Measurements from ENCODE around the gene FNDC3B. TPM values are rescaled to one million over a fixed set of nuclear protein-coding genes. Genes with fewer than 3 reads are reported as not detected.

The FNDC3B gene
- total and polyA plus RNA-seq, 2 donors (not counting 1 experiment from before 2014, with no cell fraction given), result 1.2 to 9.2 TPM

- H4K20me1 ChIP-seq (ENCODE audit: control insufficient read depth, insufficient read depth, low read length, poor library complexity, severe bottlenecking), result no peaks in the 10 kb centered on the region
- ChIA-PET POLR2A (no interaction called here), CTCF (no interaction called here)
- no peak overlapping the region for H3K27ac ChIP-seq (ENCODE audit: low read length in 2 of 2)
- WGBS (ENCODE audit: insufficient coverage), result 96% methylated on average over 7 of the region's 9 CpGs
- intact Hi-C loops (cut with micrococcal nuclease), result no loop called here
- Mint-ChIP-seq H3K4me1 (no peaks in the 10 kb centered on the region), H3K4me3 (no peak overlapping the region), H3K27ac (no peak overlapping the region), H3K27me3 (no peaks in the 10 kb centered on the region), H3K9me3 (ENCODE audit: insufficient read depth) (peaks cover 8% of the 10 kb centered on the region)
- H3K4me3 ChIP-seq (ENCODE audit: control extremely low read depth in 1 of 5, extremely low read depth in 1 of 5, insufficient read depth in 1 of 5, low read depth in 2 of 5, low read length in 4 of 5), result no peak overlapping the region
- no peak overlapping the region for H3K9ac ChIP-seq (ENCODE audit: low read length)
- no peak for TF ChIP-seq EZH2 (IDR thresholded peaks at IDR 0.05; ENCODE audit: borderline replicate concordance, insufficient read depth, low read depth, low read length, poor library complexity, severe bottlenecking)
- no peaks in the 10 kb centered on the region for H3K79me2 ChIP-seq (ENCODE audit: control insufficient read depth, insufficient read depth, low read length)
- no peak overlapping the region for H2AFZ ChIP-seq (ENCODE audit: insufficient read depth, low read depth, low read length, poor library complexity, severe bottlenecking)
- peaks cover 0 to 8% (median 8%) of the 10 kb centered on the region in 3 donors for H3K9me3 ChIP-seq (ENCODE audit: control extremely low read depth in 1 of 3, control insufficient read depth in 2 of 3, insufficient read depth in 1 of 3, low read length in 2 of 3)
- H3K4me1 ChIP-seq (ENCODE audit: control insufficient read depth in 2 of 2, insufficient read depth in 2 of 2, low read length in 2 of 2), result no peaks in the 10 kb centered on the region
- H3K27me3 ChIP-seq (replicated peaks in 1 of 4; ENCODE audit: control extremely low read depth in 1 of 4, control insufficient read depth in 3 of 4, insufficient read depth in 4 of 4, low read length in 3 of 4), result no peaks in the 10 kb centered on the region
- ATAC-seq (ENCODE audit: low read depth), result no peak
- no peak overlapping the region for H3K4me2 ChIP-seq (replicated peaks; ENCODE audit: low read depth, low read length, poor library complexity, severe bottlenecking)
- no peak for DNase-seq
- no peaks in the 10 kb centered on the region for H3K36me3 ChIP-seq (replicated peaks in 1 of 2; ENCODE audit: control extremely low read depth in 1 of 2, control insufficient read depth in 1 of 2, extremely low read depth in 1 of 2, insufficient read depth in 2 of 2, low read length in 1 of 2)
Measured at GRCh38 chr3:172203522-172204258, 164.3 kb downstream of the FNDC3B start.

- Histone ChIP-seq H4K20me1 (ENCODE audit: control insufficient read depth, insufficient read depth, low read length, poor library complexity, severe bottlenecking) (no peaks in the 10 kb centered on the region), H3K27ac (ENCODE audit: low read length in 2 of 2) (no peak overlapping the region), H3K79me2 (ENCODE audit: control insufficient read depth, insufficient read depth, low read length) (no peaks in the 10 kb centered on the region), H3K9me3 (ENCODE audit: control extremely low read depth in 1 of 3, control insufficient read depth in 2 of 3, insufficient read depth in 1 of 3, low read length in 2 of 3) (peaks cover 0 to 8% (median 8%) of the 10 kb centered on the region in 3 donors), H2AFZ (ENCODE audit: insufficient read depth, low read depth, low read length, poor library complexity, severe bottlenecking) (no peak overlapping the region), H3K36me3 (replicated peaks in 1 of 2; ENCODE audit: control extremely low read depth in 1 of 2, control insufficient read depth in 1 of 2, extremely low read depth in 1 of 2, insufficient read depth in 2 of 2, low read length in 1 of 2) (no peaks in the 10 kb centered on the region), H3K4me3 (ENCODE audit: control extremely low read depth in 1 of 5, extremely low read depth in 1 of 5, insufficient read depth in 1 of 5, low read depth in 2 of 5, low read length in 4 of 5) (no peak overlapping the region), H3K9ac (ENCODE audit: low read length) (no peak overlapping the region), H3K4me2 (replicated peaks; ENCODE audit: low read depth, low read length, poor library complexity, severe bottlenecking) (no peak overlapping the region), H3K4me1 (ENCODE audit: control insufficient read depth in 2 of 2, insufficient read depth in 2 of 2, low read length in 2 of 2) (no peaks in the 10 kb centered on the region), H3K27me3 (replicated peaks in 1 of 4; ENCODE audit: control extremely low read depth in 1 of 4, control insufficient read depth in 3 of 4, insufficient read depth in 4 of 4, low read length in 3 of 4) (no peaks in the 10 kb centered on the region)
- intact Hi-C loops (cut with micrococcal nuclease), result no loop called here
- Mint-ChIP-seq H3K27me3 (no peaks in the 10 kb centered on the region), H3K4me3 (no peak overlapping the region), H3K9me3 (ENCODE audit: insufficient read depth) (peaks cover 8% of the 10 kb centered on the region), H3K27ac (no peak overlapping the region), H3K4me1 (no peaks in the 10 kb centered on the region)
- ChIA-PET CTCF (no interaction called here), POLR2A (no interaction called here)
- 100% methylated on average over 4 of the region's 5 CpGs for WGBS (ENCODE audit: insufficient coverage)
- ATAC-seq (ENCODE audit: low read depth) (no peak), DNase-seq (no peak)
- TF ChIP-seq EZH2 (IDR thresholded peaks at IDR 0.05; ENCODE audit: borderline replicate concordance, insufficient read depth, low read depth, low read length, poor library complexity, severe bottlenecking) (no peak), CTCF (IDR thresholded peaks at IDR 0.05) (no peak)
Measured at GRCh38 chr3:172204716-172205115, 165.3 kb downstream of the FNDC3B start.

All from B cell (primary cell).